ENCODE data around the gene PSORS1C2. TPM values are rescaled to one million over a fixed set of nuclear protein-coding genes. Genes with fewer than 3 reads are reported as not detected.

PSORS1C2 gene
- total RNA-seq, 1 donor from 2014 or later: not detected

- Histone ChIP-seq H4K20me1 (ENCODE audit: insufficient read depth, low read length) (no peaks in the 10 kb centered on the region), H3K27ac (ENCODE audit: low read depth, low read length) (no peak overlapping the region), H3K36me3 (ENCODE audit: insufficient read depth, low read length) (no peaks in the 10 kb centered on the region), H3K79me2 (ENCODE audit: insufficient read depth, low read length) (peaks cover 16% of the 10 kb centered on the region), H3K4me2 (ENCODE audit: low read length) (no peak overlapping the region), H2AFZ (ENCODE audit: low read depth, low read length) (no peak overlapping the region), H3K4me1 (ENCODE audit: insufficient read depth, low read length) (peaks cover 13% of the 10 kb centered on the region), H3K27me3 (ENCODE audit: insufficient read depth, low read length) (no peaks in the 10 kb centered on the region), H3K4me3 (ENCODE audit: insufficient read depth, low read depth, low read length) (no peak overlapping the region), H3K9me3 (ENCODE audit: insufficient read depth, low read depth, low read length) (no peaks in the 10 kb centered on the region), H3K9ac (ENCODE audit: low read length) (no peak overlapping the region)
- Mint-ChIP-seq H3K27ac (ENCODE audit: unreplicated experiment) (no peak overlapping the region), H3K4me1 (ENCODE audit: low read depth, unreplicated experiment) (peaks cover 2% of the 10 kb centered on the region), H3K36me3 (ENCODE audit: low read depth, unreplicated experiment) (peaks cover 3% of the 10 kb centered on the region), H3K4me3 (ENCODE audit: unreplicated experiment) (no peak overlapping the region), H3K27me3 (ENCODE audit: low read depth, unreplicated experiment) (peaks cover 11% of the 10 kb centered on the region), H3K9me3 (ENCODE audit: unreplicated experiment) (no peaks in the 10 kb centered on the region)
- no peak for FAIRE-seq
- no peak for TF ChIP-seq CTCF (IDR thresholded peaks at IDR 0.05; ENCODE audit: insufficient read depth, low read depth, low read length)
- no peak for TF ChIP-seq EZH2 (IDR thresholded peaks at IDR 0.05; ENCODE audit: insufficient read depth, low read length)
- no peak for DNase-seq (ENCODE audit: low read depth)
Measured at GRCh38 chr6:31161216-31162126, 22.6 kb upstream of the PSORS1C2 start.

- Mint-ChIP-seq H3K36me3 (ENCODE audit: low read depth, unreplicated experiment) (peaks cover 7% of the 10 kb centered on the region), H3K27me3 (ENCODE audit: low read depth, unreplicated experiment) (peaks cover 6% of the 10 kb centered on the region), H3K9me3 (ENCODE audit: unreplicated experiment) (no peaks in the 10 kb centered on the region), H3K4me3 (ENCODE audit: unreplicated experiment) (peak overlapping the region; percentile 91), H3K27ac (ENCODE audit: unreplicated experiment) (peak overlapping the region; percentile 1), H3K4me1 (ENCODE audit: low read depth, unreplicated experiment) (peaks cover 2% of the 10 kb centered on the region)
- Histone ChIP-seq H2AFZ (ENCODE audit: low read depth, low read length) (peak overlapping the region; percentile 92), H3K4me2 (ENCODE audit: low read length) (peak overlapping the region; percentile 93), H3K27me3 (ENCODE audit: insufficient read depth, low read length) (no peaks in the 10 kb centered on the region), H3K27ac (ENCODE audit: low read depth, low read length) (peak overlapping the region; percentile 34), H3K4me1 (ENCODE audit: insufficient read depth, low read length) (peaks cover 13% of the 10 kb centered on the region), H3K9ac (ENCODE audit: low read length) (peak overlapping the region; percentile 82), H3K79me2 (ENCODE audit: insufficient read depth, low read length) (peaks cover 16% of the 10 kb centered on the region), H3K9me3 (ENCODE audit: insufficient read depth, low read depth, low read length) (no peaks in the 10 kb centered on the region), H3K4me3 (ENCODE audit: insufficient read depth, low read depth, low read length) (peak overlapping the region; percentile 77), H3K36me3 (ENCODE audit: insufficient read depth, low read length) (no peaks in the 10 kb centered on the region), H4K20me1 (ENCODE audit: insufficient read depth, low read length) (no peaks in the 10 kb centered on the region)
- FAIRE-seq (no peak), DNase-seq (ENCODE audit: low read depth) (peak; percentile 10)
- no peak for TF ChIP-seq EZH2 (IDR thresholded peaks at IDR 0.05; ENCODE audit: insufficient read depth, low read length)
- TF ChIP-seq CTCF (IDR thresholded peaks at IDR 0.05; ENCODE audit: insufficient read depth, low read depth, low read length): no peak
Measured at GRCh38 chr6:31158863-31159855, 20.3 kb upstream of the PSORS1C2 start.

Data from astrocyte (in vitro differentiated cells and primary cell).